GM19452 (cell line): ENCODE measurements around the gene MYL3.

Source experiments
- ATAC-seq: cut with Tn5 transposase; IDR thresholded peaks from one replicate; pipeline ENCODE4 v1.9.1; 2021; ENCODE audit not compliant: unreplicated experiment

The MYL3 gene

DNA sequence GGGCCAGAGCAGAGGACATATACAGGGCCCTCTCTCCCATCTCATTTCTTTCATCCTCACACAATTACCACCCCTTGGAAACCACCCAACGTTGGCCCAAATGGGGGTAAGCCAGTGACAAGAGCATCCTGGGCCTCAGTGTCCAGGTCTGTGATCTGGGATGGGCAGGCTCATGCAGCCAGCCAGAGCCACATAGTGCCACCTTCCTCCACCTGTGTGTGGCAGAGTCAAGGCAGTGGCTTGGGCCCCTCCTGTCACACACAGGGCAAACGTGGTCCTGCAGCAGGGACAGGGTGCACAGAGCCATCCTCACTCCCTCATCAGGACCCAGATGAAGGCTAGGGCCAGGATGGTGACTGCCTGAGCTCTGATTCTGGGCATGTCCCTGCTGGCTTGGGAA, 2.3 kb upstream of the MYL3 start:
- no peak for ATAC-seq

DNA sequence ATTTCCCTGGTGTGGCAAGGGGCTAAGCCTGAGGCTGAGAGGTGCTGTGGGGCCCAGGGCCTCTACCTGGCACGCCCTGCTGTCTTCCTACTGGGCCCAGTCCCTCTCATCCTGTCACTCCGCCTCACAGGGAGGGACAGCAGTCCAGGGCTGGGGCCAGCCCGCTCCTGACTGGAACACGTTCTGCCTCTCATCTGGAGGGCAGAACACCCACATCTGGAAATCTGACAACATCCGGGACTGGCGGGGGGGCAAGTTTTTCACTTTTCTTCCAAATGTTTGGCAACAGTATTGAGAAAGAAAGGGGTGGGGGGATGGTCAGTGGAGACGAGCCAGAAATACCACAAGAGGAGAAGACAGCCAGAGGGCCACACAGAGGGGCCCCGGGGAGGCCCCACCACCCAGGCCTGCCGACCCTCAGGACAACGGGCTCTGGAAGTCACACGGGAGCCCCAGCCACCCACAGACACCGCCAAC, 1.8 kb upstream of the MYL3 start:
- ATAC-seq: no peak

DNA sequence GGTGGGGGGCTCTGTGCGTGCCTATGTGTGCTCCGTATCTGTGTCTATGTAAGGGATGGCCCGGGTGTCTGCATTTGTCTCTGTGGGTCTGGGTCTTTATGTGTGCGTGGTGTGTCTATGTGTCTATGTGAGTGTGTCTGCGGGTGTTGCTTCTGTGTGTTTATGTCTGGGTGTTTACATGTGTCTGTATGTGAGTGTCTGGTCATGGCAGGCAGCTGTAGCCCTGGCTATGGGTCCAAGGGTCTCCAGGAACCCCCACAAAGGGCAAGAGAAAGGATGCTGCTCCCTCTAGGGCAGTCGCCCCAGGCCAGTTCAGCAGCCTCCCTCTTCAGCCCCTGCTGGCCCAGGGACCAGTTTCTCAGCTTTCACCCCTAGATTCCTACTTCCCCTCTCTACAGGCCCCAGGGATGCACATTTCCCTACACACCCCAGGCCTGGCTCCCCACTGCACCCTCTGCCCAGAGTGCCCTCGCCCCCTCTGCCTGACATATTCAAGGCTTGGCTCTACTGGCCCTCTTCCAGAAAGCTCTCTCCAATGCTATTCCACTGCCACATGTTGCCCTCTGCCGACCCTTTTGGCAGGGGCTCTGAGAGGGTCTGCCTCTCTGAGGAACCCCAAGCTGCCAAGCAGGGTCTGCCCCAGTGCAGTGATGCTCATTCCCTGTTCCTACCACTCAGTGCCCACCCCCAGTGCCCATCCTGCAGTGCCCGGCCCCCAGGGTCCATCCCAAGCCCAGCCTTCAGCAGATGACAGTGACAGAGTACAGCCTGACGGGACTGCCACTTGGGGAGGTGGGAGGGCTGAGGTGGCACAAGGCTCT, 1.0 kb upstream of the MYL3 start:
- no peak for ATAC-seq

DNA sequence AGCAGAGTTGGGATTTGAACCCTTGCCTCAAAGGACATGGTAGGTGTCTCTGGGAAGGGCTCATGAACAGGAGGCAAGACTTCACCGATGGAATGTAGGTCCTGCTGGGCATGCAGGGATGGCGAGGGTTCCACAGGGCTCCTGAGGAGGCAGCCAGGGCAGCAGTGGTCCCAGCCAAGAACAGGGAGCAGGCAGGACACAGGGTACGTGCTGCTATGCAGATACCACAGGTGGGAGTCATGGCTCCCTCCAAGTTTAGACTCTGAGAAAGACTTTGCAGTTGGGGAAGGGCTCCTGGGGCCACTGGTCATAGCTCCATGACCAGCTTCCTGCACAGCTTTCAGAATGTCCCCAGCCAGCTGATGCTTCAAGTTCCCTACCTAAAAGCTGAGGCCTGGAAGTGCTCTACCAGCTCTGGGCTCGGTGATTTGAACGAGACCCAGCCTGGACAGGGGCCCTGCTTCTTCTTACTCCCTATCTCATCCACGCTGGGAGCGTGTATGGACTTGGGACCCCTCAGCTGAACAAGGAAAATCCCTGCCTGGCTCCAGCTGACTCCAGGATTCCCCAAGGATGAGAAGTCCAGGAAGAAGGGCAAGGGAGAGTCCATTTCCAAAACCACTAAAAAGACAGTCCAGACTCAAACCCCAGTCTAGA, 747 bp downstream of the MYL3 start:
- ATAC-seq: no peak

DNA sequence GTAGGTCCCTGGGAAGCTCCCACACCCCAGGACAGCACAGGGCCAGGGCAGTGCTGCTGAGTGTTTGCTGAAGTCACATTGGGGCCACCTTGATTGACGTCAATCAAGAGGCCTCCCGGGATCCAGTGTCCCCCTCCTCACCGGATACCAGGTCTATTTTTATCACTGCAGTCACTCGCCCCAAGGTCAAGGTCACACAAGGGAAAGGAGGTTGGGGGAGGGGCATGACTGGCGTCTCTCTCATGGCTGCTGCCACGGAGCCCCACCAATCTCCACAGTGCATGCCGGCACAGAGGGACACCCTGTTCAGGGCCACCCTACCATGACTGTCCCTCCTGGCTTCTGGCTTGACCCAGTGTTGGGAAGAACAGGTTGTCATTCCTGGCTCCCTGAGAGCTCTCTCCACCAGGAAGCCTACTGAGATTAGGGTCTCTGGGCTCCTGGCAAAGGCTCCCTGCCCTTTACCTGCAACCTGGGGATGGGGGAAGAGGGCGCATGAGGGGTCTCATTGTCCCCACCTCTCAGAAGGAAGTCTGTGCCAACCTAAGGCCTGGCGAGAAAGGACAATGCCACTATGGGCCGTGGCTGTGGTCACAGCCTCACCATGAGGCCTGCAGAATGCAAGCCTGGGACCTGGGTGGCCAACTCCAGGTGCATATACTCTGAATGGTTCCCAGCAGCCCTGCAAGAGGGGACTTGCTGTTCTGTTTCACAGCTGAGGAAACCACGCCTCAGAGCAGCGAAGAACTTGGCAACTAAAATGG, 1.5 kb downstream of the MYL3 start:
- no peak for ATAC-seq

DNA sequence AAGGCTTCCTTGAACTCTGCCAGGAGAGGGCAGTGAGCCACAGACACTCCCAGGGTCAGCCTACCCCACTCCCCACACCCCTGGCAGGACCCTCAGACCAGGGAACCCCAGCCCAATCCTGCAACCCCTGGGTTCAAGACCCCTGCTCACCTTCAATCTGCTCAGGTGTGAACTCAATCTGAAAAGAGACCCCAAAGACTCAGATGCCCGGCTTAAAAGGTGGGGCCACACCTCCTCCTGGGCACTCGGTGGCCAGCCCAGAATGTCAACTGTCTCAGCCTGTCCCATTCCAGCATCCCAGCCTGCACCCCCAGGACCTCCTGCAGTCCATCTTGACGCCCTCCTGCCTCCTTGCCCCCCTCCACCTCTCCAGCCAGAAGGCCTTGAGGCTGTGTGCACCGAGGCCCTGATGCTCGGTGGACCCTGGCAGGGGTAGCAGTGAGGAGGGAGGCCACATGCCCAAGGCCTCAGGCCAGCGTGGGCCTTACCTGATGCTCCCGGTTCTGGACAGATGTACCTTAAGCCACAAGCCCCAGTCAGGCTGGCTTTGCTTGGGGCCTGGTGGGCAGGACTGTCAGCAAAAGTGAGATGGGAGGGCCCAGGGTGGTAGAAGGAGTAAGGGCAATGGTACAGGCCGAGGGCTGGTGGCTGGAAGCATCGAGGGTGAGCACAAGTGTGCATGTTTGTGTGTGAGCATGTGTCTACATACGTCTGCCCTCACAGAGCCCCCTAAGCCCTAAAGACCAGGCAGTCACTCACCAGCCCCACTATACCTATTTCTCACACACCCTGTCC, 2.2 kb downstream of the MYL3 start:
- no peak for ATAC-seq

DNA sequence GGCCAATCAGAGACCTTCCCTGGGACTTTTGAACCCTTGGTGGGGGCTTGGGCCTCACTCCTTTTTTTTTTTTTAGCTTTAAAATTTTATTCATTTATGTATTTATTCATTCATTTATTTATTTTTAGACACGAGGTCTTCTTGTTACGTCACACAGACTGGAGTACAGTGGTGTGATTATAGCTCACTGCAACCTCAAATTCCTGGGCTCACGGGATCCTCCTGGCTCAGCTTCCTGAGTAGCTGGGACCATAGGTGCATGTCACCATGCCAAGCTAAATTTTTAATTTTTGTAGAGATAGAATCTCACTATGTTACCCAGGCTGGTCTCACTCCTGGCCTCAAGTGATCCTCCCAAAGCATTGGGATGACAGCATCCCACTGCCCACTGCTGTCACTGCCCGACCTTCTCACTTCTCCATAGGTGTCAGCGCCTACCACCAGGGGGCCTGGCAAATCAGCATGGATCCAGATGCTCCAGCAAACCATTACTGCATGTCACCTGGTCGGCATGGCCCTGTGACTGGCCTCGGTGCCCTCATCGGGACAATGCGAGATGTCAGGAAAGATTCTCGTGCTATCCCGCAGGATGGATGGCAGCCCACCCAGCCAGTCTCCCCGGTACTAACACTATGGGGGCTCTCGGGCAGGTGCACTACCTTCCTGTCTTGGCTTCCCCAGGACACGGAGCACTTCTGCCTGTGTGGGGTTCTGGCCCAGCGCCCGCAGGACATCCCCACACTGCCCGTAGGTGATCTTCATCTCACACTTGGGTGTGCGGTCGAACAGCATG, 3.0 kb downstream of the MYL3 start:
- ATAC-seq: no peak

DNA sequence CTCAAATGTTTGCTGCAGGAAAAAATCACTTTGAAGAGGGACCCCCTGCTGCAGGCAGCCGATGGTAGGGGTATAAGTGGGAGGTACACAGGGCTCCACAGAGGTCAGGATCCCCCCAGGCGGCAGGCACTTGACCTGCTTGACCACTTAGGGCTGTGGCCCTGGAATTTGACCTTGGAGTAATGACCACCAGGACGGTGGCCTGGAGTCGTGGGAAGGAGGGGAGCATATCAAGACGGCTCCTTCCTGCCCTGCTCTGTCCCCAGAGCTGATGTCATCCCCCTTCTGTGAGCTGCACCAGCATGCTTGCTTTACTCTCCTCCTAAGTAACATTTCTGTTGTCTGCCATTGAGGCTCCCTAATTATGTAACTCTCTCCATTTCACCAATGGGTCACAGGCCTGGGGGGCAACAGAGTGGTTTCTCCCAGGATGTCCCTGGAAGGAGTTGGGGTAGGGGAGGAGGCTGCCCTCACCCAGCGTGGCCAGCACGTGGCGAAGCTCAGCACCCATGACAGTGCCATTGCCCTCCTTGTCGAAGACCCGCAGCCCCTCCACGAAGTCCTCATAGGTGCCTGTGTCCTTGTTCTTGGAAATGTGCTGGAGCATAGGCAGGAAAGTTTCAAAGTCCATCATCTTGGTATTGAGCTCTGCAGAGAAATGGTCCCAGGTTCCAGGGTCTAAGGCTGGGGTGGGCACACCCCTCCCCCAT, 4.1 kb downstream of the MYL3 start:
- ATAC-seq: no peak

DNA sequence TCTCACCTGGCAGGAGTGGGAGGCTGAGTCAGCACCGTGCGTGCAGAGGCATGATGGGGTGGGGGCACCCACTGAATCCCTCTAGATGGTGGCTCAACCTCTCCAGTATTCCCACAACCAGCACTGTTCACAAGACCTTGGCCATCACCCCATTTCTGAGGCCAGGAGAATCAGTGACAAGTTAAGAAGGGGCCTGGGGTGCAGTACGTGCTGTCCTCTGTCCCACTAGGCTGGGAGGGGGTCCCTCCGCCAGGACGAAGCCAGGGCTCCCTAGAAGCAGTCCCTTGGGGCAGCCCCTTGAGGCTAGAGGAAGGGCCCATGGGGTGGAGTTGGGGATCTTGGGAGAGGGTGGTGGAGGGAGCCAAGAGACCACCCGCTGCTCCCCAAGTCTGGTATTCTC, 4.8 kb downstream of the MYL3 start:
- ATAC-seq: no peak

DNA sequence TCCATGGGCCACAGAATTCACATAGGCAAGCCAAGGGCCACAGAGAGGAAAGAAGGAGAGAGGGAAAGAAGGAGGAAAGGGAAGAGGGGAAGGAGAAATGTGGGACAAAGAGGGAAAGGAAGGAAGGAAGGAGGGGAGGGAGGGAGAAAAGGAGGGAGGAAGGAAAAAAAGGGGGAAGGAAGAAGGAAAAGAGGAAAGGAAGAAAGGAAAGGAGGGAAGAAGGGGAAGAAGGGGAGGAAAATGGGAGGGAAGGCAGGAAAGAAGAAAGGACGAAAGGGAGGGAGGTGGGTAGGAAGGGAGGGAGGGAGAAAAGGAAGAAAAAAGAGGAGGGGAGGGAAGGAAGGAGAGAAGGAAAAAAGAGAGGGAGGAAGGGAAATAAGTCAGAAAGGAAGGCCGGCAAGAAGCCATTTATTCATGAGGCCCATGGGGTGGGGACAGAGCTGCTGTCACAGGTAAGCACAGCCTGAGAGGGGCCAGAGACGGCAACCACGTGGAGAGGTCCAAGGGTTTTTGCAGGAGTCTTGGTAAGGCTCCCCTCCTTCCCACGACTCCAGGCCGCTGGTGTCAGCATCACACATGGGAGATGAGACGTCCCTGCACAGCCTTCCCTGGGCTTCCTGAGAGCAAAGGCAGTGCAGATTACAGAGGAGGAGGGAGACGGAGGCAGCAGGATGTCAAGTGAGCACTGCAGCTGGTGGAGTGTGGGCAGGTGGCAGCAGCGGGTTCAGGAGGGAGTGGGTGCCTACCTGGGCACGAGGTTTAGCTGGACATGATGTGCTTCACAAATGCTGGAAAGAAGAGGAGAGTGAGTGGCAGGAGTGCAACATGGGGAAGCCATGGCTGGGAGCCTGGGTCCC, 5.5 kb downstream of the MYL3 start:
- no peak for ATAC-seq

DNA sequence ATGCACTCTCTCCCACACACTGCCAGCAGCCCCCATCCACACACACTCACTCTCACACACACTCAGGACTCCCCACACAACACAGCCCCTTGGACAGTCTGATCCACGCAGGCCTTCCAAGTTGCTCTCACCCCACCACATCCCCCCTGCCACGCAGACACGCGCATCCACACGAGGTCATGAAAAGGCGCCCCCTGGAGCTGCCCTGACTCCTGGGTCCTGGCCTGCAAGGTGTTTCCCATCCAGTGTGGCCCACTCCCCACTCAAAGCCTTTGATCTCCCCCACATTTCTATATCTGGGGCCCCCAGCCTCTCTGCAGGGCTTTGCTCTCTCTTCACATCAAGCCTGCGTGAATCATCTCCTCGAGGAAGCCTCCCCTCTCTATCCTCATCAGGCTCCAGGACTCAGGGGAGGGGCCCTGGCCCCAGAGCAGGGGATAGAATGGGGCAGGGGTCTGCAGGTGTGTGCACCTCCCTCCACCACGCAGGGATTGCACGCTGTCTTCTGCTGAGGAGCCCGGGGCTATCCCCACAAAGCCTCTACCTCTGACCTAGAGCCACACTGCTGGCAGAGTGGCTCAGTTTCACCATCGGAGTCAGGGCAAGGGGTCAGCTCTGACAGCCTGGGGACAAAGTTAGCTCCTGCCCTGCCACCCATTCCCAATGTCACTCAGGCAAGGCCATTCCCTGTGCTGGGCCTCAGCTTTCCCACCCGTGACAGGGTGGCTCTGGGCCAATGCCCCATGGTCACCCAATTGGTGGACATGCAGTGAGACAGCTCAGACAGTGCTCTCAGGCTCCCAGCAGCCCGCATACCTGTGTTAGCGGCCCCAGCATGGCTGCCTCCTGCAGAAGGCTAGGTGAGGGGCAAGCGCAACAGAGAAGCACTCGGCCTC, 6.4 kb downstream of the MYL3 start:
- ATAC-seq: no peak

DNA sequence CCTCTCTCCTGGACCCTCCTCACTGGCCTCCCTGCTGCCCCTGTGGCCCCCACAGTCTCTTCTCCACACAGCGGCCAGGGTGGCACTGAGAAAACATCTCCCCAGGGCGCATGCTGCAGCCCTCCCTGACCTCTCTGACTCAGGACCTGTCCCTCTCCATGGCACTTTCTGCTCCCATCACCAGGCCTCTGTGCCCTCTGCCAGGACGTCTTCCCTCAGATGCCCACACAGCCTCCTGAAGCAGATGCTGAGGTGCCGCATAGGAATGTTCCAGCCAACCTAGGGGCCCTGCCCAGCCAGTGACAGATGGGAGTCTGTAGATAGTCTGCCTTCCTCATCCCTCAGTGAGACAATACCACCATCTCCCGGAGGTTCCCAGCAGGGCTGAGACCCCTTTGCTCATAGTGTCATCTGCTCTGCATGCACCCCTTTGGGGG, 8.7 kb downstream of the MYL3 start:
- ATAC-seq: no peak

DNA sequence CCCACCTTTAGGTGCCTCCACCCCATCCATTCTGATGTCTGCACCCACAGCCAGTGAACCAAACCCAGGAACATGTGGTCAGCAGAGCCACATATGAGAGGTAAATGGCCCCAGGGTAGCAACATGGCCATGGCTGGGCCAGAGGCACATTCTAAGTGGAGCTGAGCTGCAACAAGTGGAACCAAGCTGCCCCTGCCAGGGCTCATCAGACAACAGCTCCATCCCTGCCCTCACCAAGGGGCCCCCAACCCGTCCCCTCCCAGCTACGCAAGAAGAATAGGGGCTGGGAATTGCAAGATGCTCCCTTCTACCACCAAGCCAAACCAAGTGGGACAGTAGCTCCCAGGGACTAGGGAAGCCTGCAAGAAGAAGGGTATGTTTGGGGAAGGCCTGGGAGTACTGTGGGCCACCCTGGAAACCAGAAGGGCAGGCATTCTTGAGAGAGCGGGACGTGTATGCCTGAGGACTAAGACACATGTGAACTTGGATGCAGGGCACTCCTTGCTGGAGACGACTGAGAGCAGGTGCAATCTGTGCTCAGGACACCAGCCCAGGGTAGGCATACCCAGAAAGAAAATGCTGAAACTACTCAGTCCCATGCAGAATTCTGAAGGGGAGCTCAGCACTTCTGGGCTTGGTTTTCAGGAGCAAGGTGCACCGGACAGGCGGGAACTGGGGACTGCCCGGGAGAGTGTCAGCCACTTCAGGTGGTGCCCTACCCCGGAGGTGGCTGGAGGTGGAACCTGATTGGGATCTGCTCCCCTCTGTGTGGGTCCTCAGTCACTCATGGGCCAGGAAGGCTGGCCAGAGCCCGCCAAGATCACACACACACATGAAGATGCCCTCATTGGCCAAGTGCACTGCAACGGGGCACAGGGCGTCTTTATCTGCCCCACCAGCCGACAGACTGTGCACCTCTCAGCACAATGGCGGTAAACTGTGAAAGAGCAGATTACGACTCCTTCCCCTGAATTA, 9.5 kb downstream of the MYL3 start:
- no peak for ATAC-seq

DNA sequence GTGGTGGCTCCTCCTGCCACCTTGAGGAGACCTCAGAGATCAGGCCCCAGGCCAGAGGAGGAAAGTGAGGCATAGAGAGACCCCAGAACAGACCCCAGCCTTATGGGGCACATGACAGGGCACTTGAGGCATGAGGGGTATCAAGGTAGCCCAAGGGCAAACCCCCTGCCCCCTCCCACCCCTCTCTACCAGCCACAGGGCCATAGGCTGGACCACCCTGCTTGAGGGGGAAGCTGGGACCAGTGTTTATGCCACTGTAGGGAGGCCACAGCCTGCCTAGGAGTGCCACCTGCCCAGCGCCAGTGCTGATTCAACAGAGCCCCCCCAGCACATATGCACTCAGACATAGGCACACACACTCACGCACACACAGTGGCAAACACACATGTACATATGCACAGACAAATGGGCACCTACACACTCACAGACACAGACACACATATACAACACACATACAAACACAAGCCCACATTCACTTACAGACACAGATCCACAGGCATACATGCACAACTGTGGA, 10.3 kb downstream of the MYL3 start:
- no peak for ATAC-seq

DNA sequence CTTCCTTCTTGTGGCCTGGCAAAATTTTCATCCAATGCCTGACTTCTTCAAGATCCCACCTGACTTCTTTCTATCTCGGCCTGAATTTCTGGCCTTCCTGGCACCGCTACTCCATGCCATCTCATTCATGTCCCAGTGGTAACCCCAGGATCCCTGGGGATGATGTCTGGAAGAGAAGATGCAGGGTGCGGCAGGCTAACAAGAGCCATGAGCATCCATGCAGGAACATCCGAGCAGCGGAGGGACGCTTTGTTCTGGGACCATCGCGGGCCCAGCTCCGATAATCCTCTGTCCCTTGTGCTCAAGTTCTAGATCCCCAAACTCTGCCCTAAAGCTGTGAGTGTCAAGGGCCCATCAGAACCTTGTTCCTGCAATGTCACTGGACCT, 10.9 kb downstream of the MYL3 start:
- ATAC-seq: no peak
